Cardiac muscle cell (in vitro differentiated cells and primary cell): ENCODE results near the gene POLD2. TPM values are rescaled to one million over a fixed set of nuclear protein-coding genes. Genes with fewer than 3 reads are reported as not detected.
A peak's percentile ranks its signal among the peaks of the same experiment; 100 is the strongest.

Experiments used
- DNase-seq, 2 donors: peaks; one replicate each; pipeline versions ENCODE4 v3.0.0 to v3.0.0-alpha.2; 2010 to 2017; ENCODE audit warnings: low read depth in 1 of 2, low spot score in 1 of 2
- H3K27ac ChIP-seq: fragments of 200-600 bp; sonication (generic); 2 replicates; pipeline ENCODE4 v1.5.1; 2016
- H3K27me3 ChIP-seq: fragments of 200-600 bp; sonication (generic); 2 replicates; pipeline ENCODE4 v1.6.0; 2016; ENCODE audit warnings: control low read depth
- H3K36me3 ChIP-seq: fragments of 200-600 bp; sonication (generic); 2 replicates; pipeline ENCODE4 v1.5.1; 2016; ENCODE audit warnings: control low read depth
- H3K4me1 ChIP-seq: fragments of 200-600 bp; sonication (generic); 2 replicates; pipeline ENCODE4 v1.8.1; 2017; ENCODE audit warnings: low read depth, mild to moderate bottlenecking, mixed run types
- H3K4me3 ChIP-seq: fragments of 200-600 bp; sonication (generic); 2 replicates; pipeline ENCODE4 v1.5.1; 2016; ENCODE audit warnings: mild to moderate bottlenecking
- H3K9me3 ChIP-seq: fragments of 200-600 bp; sonication (generic); 2 replicates; pipeline ENCODE4 v1.5.1; 2017; ENCODE audit warnings: low read depth, mild to moderate bottlenecking, control low read depth
- polyA plus RNA-seq: library from polyadenylated mRNA; unstranded; fragments of >200 nt; fragmentation: Nextera tagmentation; extraction: Ambion mirVana; gene quantifications from 2 replicates; pipeline ENCODE4 v1.2.1, GENCODE V29; 2016
- total RNA-seq: library from RNA; depleted of rRNA; stranded (reverse); fragments of >200 nt; gene quantifications from 2 replicates; pipeline ENCODE4 v1.2.3, GENCODE V29; 2016
- TF ChIP-seq, protein P1 (sequence below): IDR thresholded peaks from 2 replicates; pipeline ENCODE4 v1.5.1; 2012; ENCODE audit warnings: low read depth, mild to moderate bottlenecking, low read length

The POLD2 gene
- total and polyA plus RNA-seq, 2 experiments from 2014 or later = 133 to 194 TPM

DNA sequence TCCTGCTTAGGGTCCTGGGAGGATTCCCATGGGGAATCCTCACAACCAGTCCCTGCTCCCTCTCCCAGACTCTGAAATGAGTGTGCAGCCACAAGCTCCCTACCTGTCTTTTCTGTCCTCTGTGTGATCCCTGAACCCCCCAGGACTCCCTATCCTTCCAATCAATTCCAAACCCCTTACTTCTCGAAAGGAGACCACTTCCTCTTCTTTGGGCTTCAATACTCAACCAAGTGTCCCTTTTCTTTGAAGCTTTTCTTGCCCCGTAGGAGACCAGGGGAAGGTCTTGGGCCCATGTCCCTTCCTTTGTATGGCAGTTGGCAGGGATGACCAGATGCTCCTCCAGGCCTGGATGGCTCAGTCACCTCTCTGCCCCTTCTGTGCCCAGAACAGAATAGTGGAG is 17.5 kb downstream of the POLD2 start:
- H3K4me1 ChIP-seq = no peaks in the 10 kb centered on the region
- H3K27ac ChIP-seq = no peak overlapping the region
- no peaks in the 10 kb centered on the region for H3K27me3 ChIP-seq
- DNase-seq = no peak
- no peak overlapping the region for H3K4me3 ChIP-seq
- no peaks in the 10 kb centered on the region for H3K9me3 ChIP-seq
- TF ChIP-seq, protein P1, sequence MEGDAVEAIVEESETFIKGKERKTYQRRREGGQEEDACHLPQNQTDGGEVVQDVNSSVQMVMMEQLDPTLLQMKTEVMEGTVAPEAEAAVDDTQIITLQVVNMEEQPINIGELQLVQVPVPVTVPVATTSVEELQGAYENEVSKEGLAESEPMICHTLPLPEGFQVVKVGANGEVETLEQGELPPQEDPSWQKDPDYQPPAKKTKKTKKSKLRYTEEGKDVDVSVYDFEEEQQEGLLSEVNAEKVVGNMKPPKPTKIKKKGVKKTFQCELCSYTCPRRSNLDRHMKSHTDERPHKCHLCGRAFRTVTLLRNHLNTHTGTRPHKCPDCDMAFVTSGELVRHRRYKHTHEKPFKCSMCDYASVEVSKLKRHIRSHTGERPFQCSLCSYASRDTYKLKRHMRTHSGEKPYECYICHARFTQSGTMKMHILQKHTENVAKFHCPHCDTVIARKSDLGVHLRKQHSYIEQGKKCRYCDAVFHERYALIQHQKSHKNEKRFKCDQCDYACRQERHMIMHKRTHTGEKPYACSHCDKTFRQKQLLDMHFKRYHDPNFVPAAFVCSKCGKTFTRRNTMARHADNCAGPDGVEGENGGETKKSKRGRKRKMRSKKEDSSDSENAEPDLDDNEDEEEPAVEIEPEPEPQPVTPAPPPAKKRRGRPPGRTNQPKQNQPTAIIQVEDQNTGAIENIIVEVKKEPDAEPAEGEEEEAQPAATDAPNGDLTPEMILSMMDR = no peak
- H3K36me3 ChIP-seq = peaks cover 11% of the 10 kb centered on the region

DNA sequence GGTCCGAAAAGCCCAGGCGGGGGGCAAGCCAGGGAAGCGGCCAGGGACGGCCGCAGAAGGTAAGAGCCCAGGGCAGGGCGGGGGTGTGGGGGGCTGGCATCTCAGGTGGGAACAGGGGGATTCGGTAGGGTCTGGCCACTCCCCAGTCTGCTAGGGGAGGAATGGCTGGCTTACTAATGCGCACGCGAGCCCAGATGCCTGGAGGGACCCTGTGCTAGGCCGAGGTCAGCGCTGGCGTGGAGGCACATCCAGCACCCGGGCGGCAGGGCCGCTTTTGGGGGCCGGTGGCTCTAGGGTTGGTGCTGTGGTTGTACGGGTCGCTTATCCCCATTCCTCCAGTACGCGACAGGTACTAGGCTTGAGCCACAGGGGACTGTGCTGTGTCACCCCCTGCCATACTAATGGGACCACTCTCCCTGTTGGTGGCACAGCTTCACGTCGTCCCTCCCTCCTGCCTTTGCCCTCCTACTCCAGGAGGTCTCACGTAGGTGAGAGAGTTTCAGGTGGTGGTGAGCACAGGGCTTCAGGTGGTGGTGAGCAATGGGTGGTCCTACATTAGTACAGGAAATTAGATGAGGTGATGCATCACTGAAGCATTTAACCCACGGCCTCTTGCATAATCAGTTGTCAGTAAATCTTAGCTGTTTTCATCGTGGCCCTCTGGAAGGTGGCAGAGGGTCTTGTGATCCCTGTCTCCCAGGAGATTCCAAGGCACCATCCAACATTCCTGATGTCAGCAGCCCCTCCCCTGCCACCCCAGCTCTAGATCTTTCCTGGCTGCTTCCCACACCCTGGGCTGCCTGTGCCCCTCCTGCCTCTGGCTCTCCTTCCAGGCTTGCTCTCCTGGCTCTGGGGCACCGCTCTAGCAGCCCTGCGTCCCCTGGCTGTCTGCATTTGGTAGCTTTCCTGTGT is 18.2 kb downstream of the POLD2 start:
- no peaks in the 10 kb centered on the region for H3K4me1 ChIP-seq

DNA sequence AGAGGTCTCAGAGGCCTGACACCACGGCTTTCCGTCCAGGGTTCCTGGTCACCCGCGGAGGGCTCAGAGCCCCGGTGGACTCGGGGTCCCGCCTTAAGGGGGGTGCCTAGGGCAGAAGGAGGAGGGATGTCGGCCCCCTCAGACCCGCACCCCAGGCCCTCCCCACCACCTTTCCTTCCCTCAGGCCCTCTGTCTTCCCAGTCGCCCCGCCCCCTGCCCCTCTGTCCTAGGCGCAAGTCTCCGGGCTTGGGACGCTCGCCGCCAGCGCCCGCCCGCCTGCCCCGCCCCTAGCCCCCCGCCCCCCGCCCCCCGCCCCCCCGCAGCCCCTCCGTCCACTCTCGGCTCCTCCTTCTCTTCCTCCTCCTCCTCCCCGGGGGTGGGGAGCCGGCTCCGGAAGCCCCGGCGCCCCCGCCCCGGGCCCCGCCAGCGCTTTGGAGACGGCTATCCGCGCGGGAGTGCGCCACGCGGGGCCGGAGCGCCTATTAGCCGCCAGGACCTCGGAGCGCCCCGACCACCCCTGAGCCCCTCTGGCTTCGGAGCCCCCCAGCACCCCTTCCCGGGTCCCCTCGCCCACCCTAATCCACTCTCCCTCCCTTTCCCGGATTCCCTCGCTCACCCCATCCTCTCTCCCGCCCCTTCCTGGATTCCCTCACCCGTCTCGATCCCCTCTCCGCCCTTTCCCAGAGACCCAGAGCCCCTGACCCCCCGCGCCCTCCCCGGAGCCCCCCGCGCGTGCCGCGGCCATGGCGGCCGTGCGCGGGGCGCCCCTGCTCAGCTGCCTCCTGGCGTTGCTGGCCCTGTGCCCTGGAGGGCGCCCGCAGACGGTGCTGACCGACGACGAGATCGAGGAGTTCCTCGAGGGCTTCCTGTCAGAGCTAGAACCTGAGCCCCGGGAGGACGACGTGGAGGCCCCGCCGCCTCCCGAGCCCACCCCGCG is 19.2 kb downstream of the POLD2 start, which contains the start of gene AEBP1:
Gene AEBP1, plus strand, starts transcription at position 423 of the 937 bp plus-strand sequence. Its CDS starts 321 bp downstream, at position 744.
- peak; percentile 50 to 67 for DNase-seq
- TF ChIP-seq, protein P1 = no peak
- H3K27me3 ChIP-seq = no peaks in the 10 kb centered on the region
- peak within 1 kb of the TSS; percentile 76 for H3K4me3 ChIP-seq
- H3K27ac ChIP-seq = peak within 1 kb of the TSS; percentile 13
- no peaks in the 10 kb centered on the region for H3K9me3 ChIP-seq
- H3K4me1 ChIP-seq = no peaks in the 10 kb centered on the region
- H3K36me3 ChIP-seq = peaks cover 4% of the 10 kb centered on the region

More for the DNA sequence above, 18.2 kb downstream of the POLD2 start:
- Histone ChIP-seq H3K9me3 (no peaks in the 10 kb centered on the region), H3K4me3 (peak overlapping the region; percentile 76), H3K27ac (peak overlapping the region; percentile 13), H3K27me3 (no peaks in the 10 kb centered on the region), H3K36me3 (peaks cover 4% of the 10 kb centered on the region)
- DNase-seq = peak; percentile 41 to 60
- TF ChIP-seq, protein P1 = no peak

DNA sequence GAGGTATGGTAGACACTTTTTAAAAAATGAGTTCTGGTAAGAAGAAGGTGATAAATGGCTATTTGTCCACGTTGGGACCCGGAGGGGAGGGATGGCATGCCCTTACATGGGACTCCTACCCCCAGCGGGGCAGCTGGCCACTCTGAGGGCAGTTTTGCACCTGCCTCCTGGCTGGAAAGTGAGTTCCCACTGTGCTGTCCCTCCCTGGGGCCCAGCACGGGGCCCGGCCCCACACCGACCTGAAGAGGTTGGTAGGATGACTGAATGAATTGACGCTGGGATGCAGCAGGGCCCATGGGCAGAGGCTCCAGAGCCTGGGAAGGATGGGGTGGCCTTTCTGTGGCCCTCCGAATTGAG is 19.8 kb downstream of the POLD2 start:
- Histone ChIP-seq H3K36me3 (no peaks in the 10 kb centered on the region), H3K27me3 (no peaks in the 10 kb centered on the region), H3K27ac (no peak overlapping the region), H3K9me3 (no peaks in the 10 kb centered on the region), H3K4me1 (no peaks in the 10 kb centered on the region), H3K4me3 (peak overlapping the region; percentile 76)
- no peak for DNase-seq
- TF ChIP-seq, protein P1 = no peak

DNA sequence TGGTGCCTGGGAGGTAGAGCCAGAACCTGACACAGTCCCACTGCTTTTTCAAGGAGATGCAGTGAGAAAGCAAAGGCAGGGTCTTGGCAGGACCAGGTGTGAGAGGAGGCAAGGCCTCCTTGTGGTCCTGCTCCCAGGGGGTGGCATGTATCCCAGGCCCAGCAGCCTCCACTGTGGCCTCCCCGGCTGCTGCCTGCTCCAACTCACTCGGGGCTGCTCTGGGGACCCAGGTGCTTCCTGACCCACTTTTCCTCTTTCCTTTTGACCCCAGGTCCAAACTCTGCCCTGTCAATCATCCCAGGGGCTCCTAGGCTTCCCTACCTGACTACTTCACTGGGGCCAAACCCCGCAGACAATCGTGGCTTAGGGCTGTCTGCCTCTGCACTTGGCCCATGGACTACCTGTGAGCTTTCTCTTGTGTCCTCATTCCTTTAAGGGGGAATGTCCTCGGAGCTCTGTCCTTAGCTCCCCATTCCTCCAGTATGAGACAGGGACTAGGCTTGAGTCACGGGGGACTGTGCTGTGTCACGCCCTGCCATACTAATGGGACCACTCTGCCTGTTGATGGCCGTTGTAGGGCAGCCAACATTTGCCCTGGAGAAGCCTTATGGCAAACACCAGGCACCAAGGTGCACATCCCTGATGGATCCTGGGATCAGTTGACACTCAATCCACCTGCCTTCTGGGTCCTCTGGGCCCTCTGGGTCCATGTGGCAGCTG is 20.3 kb downstream of the POLD2 start:
- no peaks in the 10 kb centered on the region for H3K36me3 ChIP-seq
- no peak overlapping the region for H3K4me3 ChIP-seq
- no peaks in the 10 kb centered on the region for H3K4me1 ChIP-seq
- TF ChIP-seq, protein P1 = no peak
- H3K27ac ChIP-seq = no peak overlapping the region
- no peaks in the 10 kb centered on the region for H3K9me3 ChIP-seq
- no peak for DNase-seq
- H3K27me3 ChIP-seq = no peaks in the 10 kb centered on the region
